K562 (cell line): ENCODE data around the gene SH3BP5L. TPM values are rescaled to one million over a fixed set of nuclear protein-coding genes. Genes with fewer than 3 reads are reported as not detected.

Experiments used
- ATAC-seq: fragments of 200-7000 bp; cut with Tn5 transposase; 3 replicates; pipeline ENCODE4 v1.9.1; 2020; ENCODE audit warnings: moderate library complexity
- BruUV-seq: library from RNA; stranded (reverse); fragments of 400-500 nt; replicated peaks from 2 replicates; lab custom pipeline; 2021; lab: Mats Ljungman, UMichigan
- CTCF ChIA-PET: fragments of 300-600 bp; formaldehyde crosslinking; extraction: SDS; loops from one replicate; lab custom pipeline; 2021; ENCODE audit warnings: low intra/inter-chr PET ratio; lab: Yijun Ruan, JAX
- POLR2A ChIA-PET: fragments of 300-600, 350-650 bp; sonication (Branson Sonifier 250); formaldehyde crosslinking; extraction: SDS; loops from one replicate; lab custom pipeline; 2021; ENCODE audit warnings: antibody characterized with exemption, inconsistent platforms; lab: Yijun Ruan, JAX
- DNase-seq, 4 experiments: peaks; one replicate each; pipeline versions ENCODE4 v3.0.0 to v3.0.0-alpha.2; 2011 to 2018; ENCODE audit warnings: low spot score in 3 of 4, mixed read lengths in 3 of 4; ENCODE audit errors: extremely low read depth in 1 of 4
- FAIRE-seq: peaks from 2 replicates; lab custom pipeline; 2011; peaks lifted over from hg19 to GRCh38; lab: Jason Lieb, UNC
- H2AFZ ChIP-seq: 2 replicates; pipeline ENCODE4 v1.6.0; 2011; ENCODE audit warnings: low read depth, low read length, control low read depth, inconsistent platforms
- H3K27ac ChIP-seq: fragments of 200-600 bp; 3 replicates; pipeline ENCODE4 v1.8.0; 2011; ENCODE audit warnings: low read depth, mild to moderate bottlenecking, control low read depth, inconsistent platforms, low read length, moderate library complexity, mixed read lengths; ENCODE audit errors: extremely low read depth
- H3K27me3 ChIP-seq, 2 experiments: fragments of 300-600 bp in 1 of 2; 2 replicates in 1 of 2; 3 replicates in 1 of 2; pipeline versions ENCODE4 v1.6.0 to v1.8.0; 2011; ENCODE audit warnings: inconsistent platforms in 2 of 2, low read length in 2 of 2, mild to moderate bottlenecking in 1 of 2, mixed read lengths in 1 of 2, moderate library complexity in 1 of 2; ENCODE audit not compliant: control insufficient read depth in 2 of 2, insufficient read depth in 2 of 2
- H3K36me3 ChIP-seq: fragments of 300-600 bp; 3 replicates; pipeline ENCODE4 v1.8.0; 2011; ENCODE audit warnings: mild to moderate bottlenecking, low read length, inconsistent platforms; ENCODE audit not compliant: control insufficient read depth, insufficient read depth
- H3K4me1 ChIP-seq, 2 experiments: fragments of 200-600 bp in 1 of 2; replicated peaks in 1 of 2; 2 replicates in 1 of 2; 3 replicates in 1 of 2; pipeline versions ENCODE4 v1.5.1 to v1.8.0; 2011; ENCODE audit warnings: inconsistent platforms in 2 of 2, low read length in 2 of 2, mild to moderate bottlenecking in 1 of 2, mixed read lengths in 1 of 2, moderate library complexity in 1 of 2; ENCODE audit not compliant: control insufficient read depth in 2 of 2, insufficient read depth in 2 of 2
- H3K4me2 ChIP-seq: 2 replicates; pipeline ENCODE4 v1.6.1; 2011; ENCODE audit warnings: low read length, control low read depth, inconsistent platforms, mixed read lengths; ENCODE audit not compliant: insufficient read depth
- H3K4me3 ChIP-seq: fragments of 200-600 bp; sonication (generic), shearing (Covaris generic); 2 replicates; pipeline ENCODE4 v1.5.1; 2016; ENCODE audit warnings: control low read depth, inconsistent platforms
- H3K79me2 ChIP-seq: fragments of 200-600 bp; 3 replicates; pipeline ENCODE4 v1.8.0; 2011; ENCODE audit warnings: low read length, inconsistent platforms; ENCODE audit not compliant: control insufficient read depth, insufficient read depth
- H3K9ac ChIP-seq, 2 experiments: 2 replicates each; pipeline versions ENCODE4 v1.6.0 to v1.6.1; 2011; ENCODE audit warnings: low read depth in 2 of 2, low read length in 2 of 2, control low read depth in 1 of 2, inconsistent platforms in 1 of 2, mild to moderate bottlenecking in 1 of 2, mixed read lengths in 1 of 2; ENCODE audit not compliant: insufficient read depth in 1 of 2
- H3K9me1 ChIP-seq: one replicate; pipeline ENCODE4 v1.6.0; 2011; ENCODE audit warnings: inconsistent platforms, mild to moderate bottlenecking, low read length, moderate library complexity; ENCODE audit not compliant: control insufficient read depth, insufficient read depth
- H3K9me3 ChIP-seq: replicated peaks from 2 replicates; pipeline ENCODE4 v1.5.1; 2011; ENCODE audit warnings: low read depth, low read length, inconsistent platforms; ENCODE audit not compliant: control insufficient read depth, insufficient read depth
- H4K20me1 ChIP-seq: replicated peaks from 2 replicates; pipeline ENCODE4 v1.6.1; 2011; ENCODE audit warnings: low read length, inconsistent platforms, mixed read lengths; ENCODE audit not compliant: control insufficient read depth, insufficient read depth
- BCL6 ChIP-seq: fragments of 250-450 bp; sonication (Bioruptor Pico); IDR thresholded peaks from 2 replicates; pipeline ENCODE4 v1.4.0; 2020
- EP300 ChIP-seq: IDR thresholded peaks from 2 replicates; pipeline ENCODE4 v1.6.1; 2012; ENCODE audit warnings: low read length, improper control_type of control experiment
- HDAC6 ChIP-seq: IDR thresholded peaks from 2 replicates; pipeline ENCODE4 v1.6.1; 2012; ENCODE audit warnings: low read depth, mild to moderate bottlenecking, control low read depth, inconsistent platforms, low read length, moderate library complexity
- KLF10 ChIP-seq: fragments of 250-450 bp; sonication (Bioruptor Pico); IDR thresholded peaks from 2 replicates; pipeline ENCODE4 v1.6.1; 2021; ENCODE audit warnings: matching md5 sums
- MECOM ChIP-seq: fragments of 250-450 bp; sonication (Bioruptor Pico); IDR thresholded peaks from 2 replicates; pipeline ENCODE4 v1.8.0; 2022; ENCODE audit warnings: inconsistent platforms
- MTF1 ChIP-seq: fragments of 250-450 bp; sonication (Bioruptor Pico); IDR thresholded peaks from 2 replicates; pipeline ENCODE4 v1.9.0; 2021; ENCODE audit warnings: moderate library complexity, mild to moderate bottlenecking, inconsistent platforms, borderline replicate concordance
- PPARD ChIP-seq: fragments of 250-450 bp; sonication (Bioruptor Pico); IDR thresholded peaks from 2 replicates; pipeline ENCODE4 v1.8.0; 2022; ENCODE audit warnings: inconsistent platforms, mild to moderate bottlenecking, moderate library complexity
- THRAP3 ChIP-seq: fragments of 450-650 bp; IDR thresholded peaks from 2 replicates; pipeline ENCODE4 v1.6.1; 2016; ENCODE audit warnings: mild to moderate bottlenecking, inconsistent platforms, borderline replicate concordance
- XRCC5 ChIP-seq: fragments of 200-400 bp; formaldehyde crosslinking; IDR thresholded peaks from 2 replicates; pipeline ENCODE4 v1.6.1; 2017; ENCODE audit warnings: low read depth, mild to moderate bottlenecking, low read length
- YBX1 ChIP-seq: fragments of 450-650 bp; IDR thresholded peaks from 2 replicates; pipeline ENCODE4 v1.7.1; 2016; ENCODE audit warnings: mild to moderate bottlenecking
- ZNF134 ChIP-seq: fragments of 250-450 bp; sonication (Bioruptor Pico); conservative IDR thresholded peaks from 2 replicates; pipeline ENCODE4 v1.4.0; 2020
- ZNF384 ChIP-seq: IDR thresholded peaks from 2 replicates; pipeline ENCODE4 v1.6.1; 2012; ENCODE audit warnings: low read depth, low read length, improper control_type of control experiment
- ZNF717 ChIP-seq: fragments of 250-450 bp; sonication (Bioruptor Pico); IDR thresholded peaks from 2 replicates; pipeline ENCODE4 v1.5.0; 2021
- WGBS: fragments of 100-300 bp; shearing (Covaris generic); methylation state at CpG from one replicate; pipeline ENCODE4 v1.1.6; 2016; ENCODE audit warnings: low coverage, mixed read lengths; ENCODE audit not compliant: insufficient coverage; ENCODE audit errors: missing lambda C conversion rate; 5-methylcytosine and 5-hydroxymethylcytosine counted together
- in situ Hi-C: fragments of 300-500 bp; cut with MboI; formaldehyde crosslinking; loops from 4 replicates; pipeline ENCODE4 v1.15.0; 2018; ENCODE audit warnings: inconsistent platforms, mixed read lengths
- intact Hi-C: fragments of 100-400 bp; cut with micrococcal nuclease; formaldehyde crosslinking; loops from 2 replicates; pipeline ENCODE4 v1.14.2; 2022
- polyA plus RNA-seq, 8 experiments: library from polyadenylated mRNA; depleted of rRNA in 4 of 8; stranded (reverse) in 5 of 8; unstranded in 3 of 8; fragments of >200 nt; fragmentation: Nextera tagmentation in 2 of 8; fragmentation: Illumina TruSeq in 1 of 8; extraction: Ambion mirVana in 2 of 8; extraction: Trizol in 1 of 8; gene quantifications; 2 replicates each; pipeline versions ENCODE4 v1.2.1 to v1.2.3, GENCODE V29; 2011 to 2014; ENCODE audit warnings: inconsistent platforms in 1 of 8, missing spikeins in 1 of 8
- total RNA-seq, 7 experiments: library from RNA; depleted of rRNA in 6 of 7; stranded (reverse); fragments of >200 nt in 6 of 7; fragmentation: Illumina TruSeq in 2 of 7; extraction: Trizol in 2 of 7; gene quantifications; 2 replicates each; pipeline versions ENCODE4 v1.2.1 to v1.2.3, GENCODE V29; 2011 to 2021; ENCODE audit warnings: low replicate concordance in 1 of 7
- TF ChIP-seq, protein P1 (sequence below): IDR thresholded peaks from 2 replicates; pipeline ENCODE4 v1.6.1; 2014; ENCODE audit warnings: antibody characterized with exemption
- TF ChIP-seq, protein P2 (sequence below): fragments of 450-650 bp; formaldehyde crosslinking; IDR thresholded peaks from 2 replicates; pipeline ENCODE4 v1.4.0; 2022; ENCODE audit warnings: missing genetic modification characterization
- TF ChIP-seq, protein P3 (sequence below): fragments of 250-450 bp; sonication (Bioruptor Pico); IDR thresholded peaks from 2 replicates; pipeline ENCODE4 v1.6.1; 2021; ENCODE audit warnings: mild to moderate bottlenecking
- TF ChIP-seq, protein P4 (sequence below): fragments of 450-650 bp; IDR thresholded peaks from 2 replicates; pipeline ENCODE4 v1.7.1; 2018; ENCODE audit warnings: mild to moderate bottlenecking, low read depth; ENCODE audit not compliant: partially characterized antibody

The SH3BP5L gene
- total and polyA plus RNA-seq, 9 of the 15 experiments (the other 6 are each of a cell fraction or from before 2014, with no cell fraction given): 1.9 to 26.5 (median 15.8) TPM

DNA sequence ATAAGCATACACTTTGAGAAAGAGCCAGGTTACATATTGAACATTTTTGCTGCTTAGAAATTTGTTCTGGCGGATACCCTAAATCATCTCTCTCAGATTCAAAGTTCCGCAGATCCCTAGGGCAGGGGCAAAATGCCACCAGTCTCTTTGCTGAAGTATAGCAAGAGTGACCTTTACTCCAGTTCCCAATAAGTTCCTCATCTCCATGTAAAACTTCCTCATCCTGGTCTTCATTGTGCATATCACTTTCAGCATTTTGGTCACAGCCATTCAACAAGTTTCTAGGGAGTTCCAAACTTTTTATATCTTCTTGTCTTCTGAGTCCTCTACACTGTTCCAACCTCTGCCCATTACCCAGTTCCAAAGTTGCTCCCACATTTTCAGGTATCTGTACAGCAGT is 46.8 kb downstream of the SH3BP5L start:
- ChIA-PET POLR2A (no interaction called here), CTCF (no interaction called here)
- Histone ChIP-seq H3K36me3 (no peaks in the 10 kb centered on the region), H2AFZ (no peak overlapping the region), H4K20me1 (no peaks in the 10 kb centered on the region), H3K4me3 (no peak overlapping the region), H3K79me2 (no peaks in the 10 kb centered on the region), H3K9me1 (no peaks in the 10 kb centered on the region), H3K9ac (no peak overlapping the region), H3K27me3 (peaks cover 0 to 8% of the 10 kb centered on the region in 2 experiments; a peak in 3 of 5 replicates), H3K27ac (no peak overlapping the region), H3K4me2 (no peak overlapping the region), H3K9me3 (no peaks in the 10 kb centered on the region), H3K4me1 (no peaks in the 10 kb centered on the region; a peak in 1 of 5 replicates)
- 0% methylated on average over 2 of the region's 2 CpGs for WGBS
- no peak for DNase-seq
- FAIRE-seq: no peak
- no TSS peak for BruUV-seq
- in situ Hi-C loops (no loop called here), intact Hi-C loops (no loop called here)
- TF ChIP-seq KLF10 (CRISPR knock-in tag) (no peak), XRCC5 (no peak), THRAP3 (no peak), MECOM (no peak), MTF1 (no peak), HDAC6 (no peak), ZNF717 (CRISPR knock-in tag) (no peak), ZNF384 (no peak), BCL6 (CRISPR knock-in tag) (no peak), ZNF134 (CRISPR knock-in tag) (no peak), EP300 (no peak), YBX1 (no peak), PPARD (CRISPR knock-in tag) (no peak)
- TF ChIP-seq, protein P1, sequence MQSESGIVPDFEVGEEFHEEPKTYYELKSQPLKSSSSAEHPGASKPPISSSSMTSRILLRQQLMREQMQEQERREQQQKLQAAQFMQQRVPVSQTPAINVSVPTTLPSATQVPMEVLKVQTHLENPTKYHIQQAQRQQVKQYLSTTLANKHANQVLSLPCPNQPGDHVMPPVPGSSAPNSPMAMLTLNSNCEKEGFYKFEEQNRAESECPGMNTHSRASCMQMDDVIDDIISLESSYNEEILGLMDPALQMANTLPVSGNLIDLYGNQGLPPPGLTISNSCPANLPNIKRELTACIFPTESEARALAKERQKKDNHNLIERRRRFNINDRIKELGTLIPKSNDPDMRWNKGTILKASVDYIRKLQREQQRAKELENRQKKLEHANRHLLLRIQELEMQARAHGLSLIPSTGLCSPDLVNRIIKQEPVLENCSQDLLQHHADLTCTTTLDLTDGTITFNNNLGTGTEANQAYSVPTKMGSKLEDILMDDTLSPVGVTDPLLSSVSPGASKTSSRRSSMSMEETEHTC: no peak
- TF ChIP-seq, protein P2, sequence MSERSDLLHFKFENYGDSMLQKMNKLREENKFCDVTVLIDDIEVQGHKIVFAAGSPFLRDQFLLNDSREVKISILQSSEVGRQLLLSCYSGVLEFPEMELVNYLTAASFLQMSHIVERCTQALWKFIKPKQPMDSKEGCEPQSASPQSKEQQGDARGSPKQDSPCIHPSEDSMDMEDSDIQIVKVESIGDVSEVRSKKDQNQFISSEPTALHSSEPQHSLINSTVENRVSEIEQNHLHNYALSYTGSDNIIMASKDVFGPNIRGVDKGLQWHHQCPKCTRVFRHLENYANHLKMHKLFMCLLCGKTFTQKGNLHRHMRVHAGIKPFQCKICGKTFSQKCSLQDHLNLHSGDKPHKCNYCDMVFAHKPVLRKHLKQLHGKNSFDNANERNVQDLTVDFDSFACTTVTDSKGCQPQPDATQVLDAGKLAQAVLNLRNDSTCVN (CRISPR knock-in tag): no peak
- TF ChIP-seq, protein P3, sequence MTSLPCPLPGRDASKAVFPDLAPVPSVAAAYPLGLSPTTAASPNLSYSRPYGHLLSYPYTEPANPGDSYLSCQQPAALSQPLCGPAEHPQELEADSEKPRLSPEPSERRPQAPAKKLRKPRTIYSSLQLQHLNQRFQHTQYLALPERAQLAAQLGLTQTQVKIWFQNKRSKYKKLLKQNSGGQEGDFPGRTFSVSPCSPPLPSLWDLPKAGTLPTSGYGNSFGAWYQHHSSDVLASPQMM (CRISPR knock-in tag): no peak
- TF ChIP-seq, protein P4, sequence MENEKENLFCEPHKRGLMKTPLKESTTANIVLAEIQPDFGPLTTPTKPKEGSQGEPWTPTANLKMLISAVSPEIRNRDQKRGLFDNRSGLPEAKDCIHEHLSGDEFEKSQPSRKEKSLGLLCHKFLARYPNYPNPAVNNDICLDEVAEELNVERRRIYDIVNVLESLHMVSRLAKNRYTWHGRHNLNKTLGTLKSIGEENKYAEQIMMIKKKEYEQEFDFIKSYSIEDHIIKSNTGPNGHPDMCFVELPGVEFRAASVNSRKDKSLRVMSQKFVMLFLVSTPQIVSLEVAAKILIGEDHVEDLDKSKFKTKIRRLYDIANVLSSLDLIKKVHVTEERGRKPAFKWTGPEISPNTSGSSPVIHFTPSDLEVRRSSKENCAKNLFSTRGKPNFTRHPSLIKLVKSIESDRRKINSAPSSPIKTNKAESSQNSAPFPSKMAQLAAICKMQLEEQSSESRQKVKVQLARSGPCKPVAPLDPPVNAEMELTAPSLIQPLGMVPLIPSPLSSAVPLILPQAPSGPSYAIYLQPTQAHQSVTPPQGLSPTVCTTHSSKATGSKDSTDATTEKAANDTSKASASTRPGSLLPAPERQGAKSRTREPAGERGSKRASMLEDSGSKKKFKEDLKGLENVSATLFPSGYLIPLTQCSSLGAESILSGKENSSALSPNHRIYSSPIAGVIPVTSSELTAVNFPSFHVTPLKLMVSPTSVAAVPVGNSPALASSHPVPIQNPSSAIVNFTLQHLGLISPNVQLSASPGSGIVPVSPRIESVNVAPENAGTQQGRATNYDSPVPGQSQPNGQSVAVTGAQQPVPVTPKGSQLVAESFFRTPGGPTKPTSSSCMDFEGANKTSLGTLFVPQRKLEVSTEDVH: no peak
- ATAC-seq: no peak
